H1 (cell line): ENCODE data around the gene USP20. TPM values are rescaled to one million over a fixed set of nuclear protein-coding genes. Genes with fewer than 3 reads are reported as not detected.

ENCODE experiments used
- CTCF ChIA-PET: fragments of 300-600 bp; sonication (Branson Sonifier 250); formaldehyde crosslinking; loops from one replicate; lab custom pipeline; 2021; ENCODE audit not compliant: partially characterized antibody; lab: Charles Lee
- POLR2A ChIA-PET: fragments of 300-600 bp; sonication (Branson Sonifier 250); formaldehyde crosslinking; loops from one replicate; lab custom pipeline; 2021; ENCODE audit warnings: inconsistent platforms; ENCODE audit not compliant: partially characterized antibody; lab: Charles Lee
- DNase-seq, 2 experiments: peaks; one replicate each; pipeline versions ENCODE4 v3.0.0 to v3.0.0-alpha.2; 2010 to 2022; ENCODE audit warnings: low spot score in 2 of 2, low read depth in 1 of 2, mixed read lengths in 1 of 2
- FAIRE-seq: peaks from 2 replicates; lab custom pipeline; 2011; peaks lifted over from hg19 to GRCh38; lab: Jason Lieb, UNC
- H2AFZ ChIP-seq: 2 replicates; pipeline ENCODE4 v1.8.1; 2012; ENCODE audit warnings: low read length, inconsistent platforms
- H2AK5ac ChIP-seq: 2 replicates; pipeline ENCODE4 v1.6.1; 2013; ENCODE audit warnings: low read depth, low read length
- H2BK120ac ChIP-seq: replicated peaks from 2 replicates; pipeline ENCODE3; 2013; ENCODE audit warnings: low read depth, low read length, inconsistent platforms
- H2BK12ac ChIP-seq: 2 replicates; pipeline ENCODE4 v1.6.1; 2013; ENCODE audit warnings: low read depth, low read length
- H2BK15ac ChIP-seq: 2 replicates; pipeline ENCODE4 v1.6.1; 2013; ENCODE audit warnings: low read length
- H2BK20ac ChIP-seq: 2 replicates; pipeline ENCODE4 v1.6.1; 2013; ENCODE audit warnings: low read length
- H2BK5ac ChIP-seq: 2 replicates; pipeline ENCODE4 v1.6.1; 2013; ENCODE audit warnings: low read depth, low read length
- H3K14ac ChIP-seq: 2 replicates; pipeline ENCODE4 v1.6.1; 2013; ENCODE audit warnings: inconsistent platforms; ENCODE audit not compliant: insufficient read length
- H3K18ac ChIP-seq: 2 replicates; pipeline ENCODE4 v1.6.1; 2013; ENCODE audit warnings: low read length; ENCODE audit errors: extremely low read depth
- H3K23ac ChIP-seq: 2 replicates; pipeline ENCODE4 v1.6.1; 2013; ENCODE audit warnings: inconsistent platforms; ENCODE audit not compliant: insufficient read length
- H3K23me2 ChIP-seq: 2 replicates; pipeline ENCODE4 v1.6.1; 2013; ENCODE audit warnings: low read depth, low read length
- H3K27ac ChIP-seq: 2 replicates; pipeline ENCODE4 v1.6.1; 2011; ENCODE audit warnings: low read depth, low read length, inconsistent platforms
- H3K27me3 ChIP-seq, 4 experiments: replicated peaks in 1 of 4; 1 replicate in 1 of 4; 2 replicates in 3 of 4; pipeline versions ENCODE4 v1.6.1 to v1.8.1; 2011 to 2013; ENCODE audit warnings: low read length in 3 of 4, mild to moderate bottlenecking in 3 of 4, inconsistent platforms in 2 of 4, mixed read lengths in 2 of 4, moderate library complexity in 1 of 4; ENCODE audit not compliant: control insufficient read depth in 3 of 4, insufficient read depth in 3 of 4; ENCODE audit errors: extremely low read depth in 1 of 4
- H3K36me3 ChIP-seq, 4 experiments: 2 replicates each; pipeline versions ENCODE4 v1.6.1 to v1.8.1; 2011 to 2013; ENCODE audit warnings: mild to moderate bottlenecking in 4 of 4, low read length in 3 of 4, moderate library complexity in 2 of 4, control low read depth in 1 of 4, inconsistent platforms in 1 of 4; ENCODE audit not compliant: insufficient read depth in 4 of 4, control insufficient read depth in 2 of 4
- H3K4ac ChIP-seq: replicated peaks from 2 replicates; pipeline ENCODE3; 2013; ENCODE audit warnings: low read length, low read depth, mixed read lengths, inconsistent platforms; ENCODE audit not compliant: insufficient read length
- H3K4me1 ChIP-seq, 4 experiments: replicated peaks in 1 of 4; 1 replicate in 1 of 4; 2 replicates in 3 of 4; pipeline versions ENCODE4 v1.6.1 to v1.8.1; 2011 to 2013; ENCODE audit warnings: low read length in 3 of 4, inconsistent platforms in 2 of 4, mixed read lengths in 1 of 4; ENCODE audit not compliant: insufficient read depth in 4 of 4, control insufficient read depth in 3 of 4
- H3K4me2 ChIP-seq, 2 experiments: 2 replicates each; pipeline versions ENCODE4 v1.6.1 to v1.8.1; 2011 to 2013; ENCODE audit warnings: low read depth in 2 of 2, low read length in 2 of 2, control low read depth in 1 of 2, inconsistent platforms in 1 of 2, mild to moderate bottlenecking in 1 of 2; ENCODE audit not compliant: insufficient read depth in 1 of 2
- H3K4me3 ChIP-seq, 4 experiments: fragments of 200-600, 300-600 bp in 1 of 4; sonication (generic), shearing (Covaris generic), sonication (Bioruptor Twin) in 1 of 4; 2 replicates each; pipeline versions ENCODE4 v1.5.1 to v1.8.1; 2011 to 2016; ENCODE audit warnings: low read length in 4 of 4, low read depth in 3 of 4, control low read depth in 2 of 4, inconsistent platforms in 2 of 4, mild to moderate bottlenecking in 2 of 4, mixed read lengths in 1 of 4, moderate library complexity in 1 of 4; ENCODE audit not compliant: insufficient read depth in 2 of 4; ENCODE audit errors: extremely low read depth in 1 of 4
- H3K56ac ChIP-seq: replicated peaks from 2 replicates; pipeline ENCODE3; 2013; ENCODE audit warnings: low read depth, mild to moderate bottlenecking, mixed read lengths, low read length, inconsistent platforms; ENCODE audit not compliant: insufficient read length
- H3K79me1 ChIP-seq: 2 replicates; pipeline ENCODE4 v1.6.1; 2013; ENCODE audit warnings: low read depth, low read length, control low read depth
- H3K79me2 ChIP-seq, 2 experiments: 2 replicates each; pipeline versions ENCODE4 v1.6.1 to v1.8.1; 2012 to 2013; ENCODE audit warnings: low read length in 2 of 2, mild to moderate bottlenecking in 2 of 2, inconsistent platforms in 1 of 2; ENCODE audit not compliant: insufficient read depth in 2 of 2, control insufficient read depth in 1 of 2
- H3K9ac ChIP-seq, 4 experiments: replicated peaks in 1 of 4; 1 replicate in 1 of 4; 2 replicates in 3 of 4; pipeline versions ENCODE4 v1.6.1 to v1.8.1; 2011 to 2013; ENCODE audit warnings: low read depth in 3 of 4, low read length in 3 of 4, control low read depth in 2 of 4, mild to moderate bottlenecking in 2 of 4, moderate library complexity in 2 of 4, inconsistent platforms in 1 of 4; ENCODE audit errors: extremely low read depth in 1 of 4
- H3K9me3 ChIP-seq, 2 experiments: 2 replicates each; pipeline versions ENCODE4 v1.6.1 to v1.8.1; 2012 to 2013; ENCODE audit warnings: mild to moderate bottlenecking in 2 of 2, moderate library complexity in 2 of 2, control low read depth in 1 of 2, inconsistent platforms in 1 of 2, low read depth in 1 of 2, low read length in 1 of 2, mixed read lengths in 1 of 2; ENCODE audit not compliant: insufficient read depth in 2 of 2
- H4K20me1 ChIP-seq, 2 experiments: replicated peaks in 1 of 2; 2 replicates each; pipeline versions ENCODE3 to v1.8.1; 2011 to 2013; ENCODE audit warnings: inconsistent platforms in 2 of 2, low read length in 2 of 2, mild to moderate bottlenecking in 1 of 2; ENCODE audit not compliant: insufficient read depth in 2 of 2, control insufficient read depth in 1 of 2
- H4K5ac ChIP-seq: 2 replicates; pipeline ENCODE4 v1.6.1; 2013; ENCODE audit warnings: low read length, low read depth, mixed read lengths, inconsistent platforms; ENCODE audit not compliant: insufficient read length
- H4K8ac ChIP-seq: 2 replicates; pipeline ENCODE4 v1.8.0; 2013; ENCODE audit warnings: mild to moderate bottlenecking, moderate library complexity, low read length, inconsistent platforms; ENCODE audit not compliant: insufficient read depth; ENCODE audit errors: extremely low read depth
- H4K91ac ChIP-seq: replicated peaks from 2 replicates; pipeline ENCODE3; 2013; ENCODE audit warnings: low read length, mixed read lengths, inconsistent platforms; ENCODE audit not compliant: insufficient read length
- CBX5 ChIP-seq: fragments of 300-800, 300-1000 bp; sonication (generic); IDR thresholded peaks from 2 replicates; pipeline ENCODE4 v1.7.1; 2016; ENCODE audit warnings: antibody characterized with exemption, low read length, low read depth
- CBX8 ChIP-seq: fragments of 300-800, 300-1000 bp; sonication (generic); IDR thresholded peaks from 2 replicates; pipeline ENCODE4 v1.7.1; 2016; ENCODE audit warnings: low read depth, low read length, borderline replicate concordance
- CHD1 ChIP-seq: IDR thresholded peaks from 2 replicates; pipeline ENCODE4 v1.6.1; 2012; ENCODE audit warnings: low read depth, low read length, improper control_type of control experiment
- CHD2 ChIP-seq: IDR thresholded peaks from 2 replicates; pipeline ENCODE4 v1.6.1; 2012; ENCODE audit warnings: low read length, improper control_type of control experiment
- CTBP2 ChIP-seq: IDR thresholded peaks from 2 replicates; pipeline ENCODE4 v1.7.0; 2011; ENCODE audit warnings: borderline replicate concordance, mild to moderate bottlenecking, moderate library complexity, mixed read lengths, low read length; ENCODE audit not compliant: insufficient read depth, insufficient read length
- FOSL1 ChIP-seq: IDR thresholded peaks from 2 replicates; pipeline ENCODE4 v1.6.1; 2011; ENCODE audit warnings: mild to moderate bottlenecking, low read depth, low read length, moderate library complexity; ENCODE audit not compliant: insufficient read depth
- HDAC6 ChIP-seq: IDR thresholded peaks from one replicate; pipeline ENCODE4 v1.7.1; 2012; ENCODE audit warnings: low read depth, mild to moderate bottlenecking, inconsistent platforms, low read length, moderate library complexity
- POLR2A ChIP-seq, 2 experiments: IDR thresholded peaks; 1 replicate in 1 of 2; 2 replicates in 1 of 2; pipeline ENCODE4 v1.6.1; 2011; ENCODE audit warnings: low read depth in 2 of 2, low read length in 2 of 2, mild to moderate bottlenecking in 2 of 2; ENCODE audit errors: control extremely low read depth in 1 of 2
- POU5F1 ChIP-seq: IDR thresholded peaks from 2 replicates; pipeline ENCODE4 v1.6.1; 2011; ENCODE audit warnings: low read depth, mild to moderate bottlenecking, low read length, moderate library complexity
- RXRA ChIP-seq: IDR thresholded peaks from 2 replicates; pipeline ENCODE4 v1.6.1; 2011; ENCODE audit warnings: low read depth, mild to moderate bottlenecking, low read length, moderate library complexity; ENCODE audit not compliant: insufficient read depth
- SAP30 ChIP-seq: fragments of 300-600 bp; sonication (generic); IDR thresholded peaks from 2 replicates; pipeline ENCODE4 v1.7.1; 2012; ENCODE audit warnings: low read length, moderate library complexity, mild to moderate bottlenecking, inconsistent platforms; ENCODE audit not compliant: insufficient read depth, insufficient replicate concordance
- SIX5 ChIP-seq: IDR thresholded peaks from 2 replicates; pipeline ENCODE4 v1.6.1; 2011; ENCODE audit warnings: mild to moderate bottlenecking, low read depth, low read length
- SP1 ChIP-seq: IDR thresholded peaks from 2 replicates; pipeline ENCODE4 v1.6.1; 2011; ENCODE audit warnings: low read depth, low read length
- SP4 ChIP-seq: IDR thresholded peaks from 2 replicates; pipeline ENCODE4 v1.6.1; 2012; ENCODE audit warnings: low read length, inconsistent platforms
- SRF ChIP-seq: IDR thresholded peaks from 2 replicates; pipeline ENCODE4 v1.6.1; 2011; ENCODE audit warnings: mild to moderate bottlenecking, low read depth, low read length, moderate library complexity
- TCF12 ChIP-seq: IDR thresholded peaks from 2 replicates; pipeline ENCODE4 v1.6.1; 2011; ENCODE audit warnings: low read depth, mild to moderate bottlenecking, low read length
- WGBS, 2 experiments: shearing (Covaris generic) in 1 of 2; methylation state at CpG; one replicate each; pipeline versions ENCODE4 v1.1.6 to v1.1.7; 2013 to 2015; ENCODE audit warnings: low lambda C conversion rate in 2 of 2, mixed read lengths in 2 of 2, inconsistent platforms in 1 of 2, low coverage in 1 of 2, missing lambda C conversion rate in 1 of 2; ENCODE audit not compliant: insufficient replicate concordance in 2 of 2, insufficient coverage in 1 of 2, insufficient read length in 1 of 2; ENCODE audit errors: extremely low coverage in 1 of 2, missing lambda C conversion rate in 1 of 2; 5-methylcytosine and 5-hydroxymethylcytosine counted together
- polyA plus RNA-seq, 7 experiments: library from polyadenylated mRNA; depleted of rRNA in 3 of 7; stranded (reverse) in 5 of 7; unstranded in 2 of 7; fragments of >200 nt in 5 of 7; fragments of 200-250 nt in 2 of 7; gene quantifications; 1 replicate in 5 of 7; 2 replicates in 1 of 7; 4 replicates in 1 of 7; pipeline versions ENCODE4 v1.2.1 to v1.2.3, GENCODE V29; 2011 to 2013; ENCODE audit warnings: missing spikeins in 2 of 7, mixed read lengths in 2 of 7
- total RNA-seq: library from RNA; stranded (reverse); fragmentation: NEBNext Ultra II Directional; extraction: Animal tissue kit (Norgen Biotek cat#: 25700); gene quantifications from 2 replicates; pipeline ENCODE4 v1.2.1, GENCODE V29; 2021

Gene USP20
- total and polyA plus RNA-seq, 2 of the 8 experiments (the other 6 are each of a cell fraction or from before 2014, with no cell fraction given), result 13.4 to 23.0 TPM

GRCh38 chr9:129849901-129850300, 14.6 kb downstream of the USP20 start:
- Histone ChIP-seq H3K23me2 (no peaks in the 10 kb centered on the region), H3K4ac (no peak overlapping the region), H3K9me3 (no peaks in the 10 kb centered on the region), H4K91ac (no peak overlapping the region), H2BK12ac (no peak overlapping the region), H3K79me1 (no peaks in the 10 kb centered on the region; the same call in 1 of the 2 replicates), H3K23ac (no peak overlapping the region), H2BK15ac (no peak overlapping the region), H2AK5ac (no peak overlapping the region), H3K27ac (no peak overlapping the region), H3K36me3 (peaks cover 0 to 9% (median 1%) of the 10 kb centered on the region in 4 experiments; a peak in 2 of 8 replicates), H2AFZ (no peak overlapping the region), H4K20me1 (peaks cover 2% of the 10 kb centered on the region in 2 experiments), H3K14ac (no peak overlapping the region), H3K4me1 (no peaks in the 10 kb centered on the region), H4K8ac (no peak overlapping the region), H2BK120ac (no peak overlapping the region), H3K27me3 (no peaks in the 10 kb centered on the region), H3K79me2 (no peaks in the 10 kb centered on the region), H3K4me2 (no peak overlapping the region), H3K9ac (no peak overlapping the region), H2BK5ac (no peak overlapping the region), H2BK20ac (no peak overlapping the region), H3K56ac (no peak overlapping the region), H4K5ac (no peak overlapping the region), H3K18ac (no peak overlapping the region), H3K4me3 (no peak overlapping the region)
- WGBS, 2 experiments, result 98% methylated on average over 6 of the region's 6 CpGs; no CpG with 5 or more reads in 1 of the 2 experiments
- POLR2A ChIA-PET, result interaction anchor here (0.6 kb wide), 1 partner anchor 15 kb away, joined by 3 read pairs; the partner anchor contains the start of genes C9orf78 and USP20
- no peak for FAIRE-seq
- CTCF ChIA-PET, result interaction anchor here (0.6 to 1.4 kb wide), 3 partner anchors 9 to 256 kb away, joined by 3 read pairs; no protein-coding TSS in a partner anchor
- no peak for DNase-seq
- no peak for TF ChIP-seq CHD2
- TF ChIP-seq SRF, result no peak
- no peak for TF ChIP-seq POU5F1
- TF ChIP-seq SP1, result no peak
- no peak for TF ChIP-seq CBX8
- TF ChIP-seq TCF12, result no peak
- no peak for TF ChIP-seq CTBP2
- no peak for TF ChIP-seq FOSL1
- no peak for TF ChIP-seq CHD1
- no peak for TF ChIP-seq POLR2A (IDR thresholded peaks at IDR 0.05; ENCODE audit: control extremely low read depth in 1 of 2, low read depth in 2 of 2, low read length in 2 of 2)
- TF ChIP-seq SP4, result no peak
- TF ChIP-seq SIX5, result no peak
- TF ChIP-seq CBX5, result no peak
- no peak for TF ChIP-seq HDAC6
- no peak for TF ChIP-seq RXRA
- TF ChIP-seq SAP30, result no peak
